HG02870 (cell line): ENCODE measurements around the gene LAS1L.
"Not testable (repeated sequence)": the region's sequence is repeated elsewhere in the genome, so short reads cannot be mapped to it uniquely, and the experiment has no call there.

Source experiments
- ATAC-seq: cut with Tn5 transposase; IDR thresholded peaks from one replicate; pipeline ENCODE4 v1.9.1; 2021; ENCODE audit warnings: mild to moderate bottlenecking, moderate library complexity; ENCODE audit not compliant: unreplicated experiment

Gene LAS1L

DNA sequence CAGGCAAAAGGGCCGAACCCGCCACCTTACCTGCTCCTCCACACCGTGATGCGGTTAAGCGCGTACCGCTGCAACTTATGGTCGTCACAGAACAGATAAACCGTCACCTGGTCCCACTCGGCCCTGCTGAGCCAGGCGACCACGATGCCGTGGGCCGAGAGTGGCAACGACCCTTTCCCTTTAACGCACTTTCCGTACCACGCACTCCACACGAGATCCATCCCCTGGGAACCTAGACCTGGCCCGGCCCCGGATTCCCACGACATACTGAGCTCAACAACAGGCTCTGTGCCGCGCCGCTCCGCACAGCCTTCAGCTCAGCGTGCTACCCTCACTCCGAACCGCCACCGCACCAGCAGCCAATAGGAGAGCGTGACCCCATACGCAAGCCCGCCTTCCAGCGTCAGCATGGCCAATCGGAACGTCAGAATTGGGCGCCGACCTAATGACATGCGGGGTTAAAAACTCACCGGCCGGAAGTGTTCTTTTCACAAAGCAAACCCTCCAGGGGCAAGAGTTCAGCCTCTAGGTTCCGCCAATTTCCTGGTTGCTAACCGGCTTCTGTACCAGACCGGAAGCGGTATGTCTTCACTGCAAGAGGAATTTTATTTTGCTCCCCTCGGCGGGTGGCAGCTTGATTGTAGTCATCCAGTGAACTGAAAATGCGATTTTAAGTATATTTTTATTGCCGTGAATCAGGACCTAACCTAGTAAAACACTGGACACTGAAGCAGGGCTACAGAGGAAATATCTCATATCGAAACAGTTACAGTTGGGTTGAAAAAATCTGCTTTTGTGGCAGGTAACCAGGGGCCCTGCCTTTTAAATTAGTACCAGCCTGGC, at the start of gene LAS1L:
Gene LAS1L (minus strand): TSS at position 338 of the 843 bp plus-strand sequence. CDS start 72 bp downstream, at position 266.
- ATAC-seq: peak; percentile 99

DNA sequence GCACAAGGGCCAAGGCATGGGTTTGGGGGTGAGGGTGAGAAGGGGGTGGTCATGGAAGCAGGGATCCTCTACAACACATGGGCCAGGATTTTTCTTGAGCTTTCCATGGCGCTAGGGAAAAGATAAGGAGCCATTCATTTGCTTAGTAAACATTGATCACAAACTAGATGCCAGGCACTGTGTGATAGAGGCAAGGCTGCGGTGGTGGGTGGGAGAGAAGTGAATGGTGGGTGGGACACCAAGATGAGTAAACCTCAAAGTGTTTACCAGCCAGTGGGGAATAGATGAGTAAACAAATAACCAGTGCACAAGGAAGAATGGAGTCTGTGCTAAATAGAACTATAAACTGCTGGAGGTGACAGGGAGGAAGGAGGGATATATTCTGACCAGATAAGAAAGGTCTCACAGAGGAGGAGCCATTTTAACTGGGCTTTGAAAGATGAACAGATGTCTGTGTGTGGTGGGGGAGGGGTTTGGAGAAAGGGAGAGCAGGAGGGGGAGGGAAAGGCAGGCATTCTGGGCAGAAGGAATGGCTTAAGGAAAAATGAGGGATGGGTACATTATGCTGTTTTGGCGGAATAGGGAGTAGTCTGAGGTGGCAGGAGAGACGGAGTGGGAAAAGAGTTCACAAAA, 48.0 kb upstream of the LAS1L start:
- no peak for ATAC-seq

- peak; percentile 90 for ATAC-seq
These were observed 47.2 kb upstream of the LAS1L start for GRCh38 chrX:65581661-65582339.

DNA sequence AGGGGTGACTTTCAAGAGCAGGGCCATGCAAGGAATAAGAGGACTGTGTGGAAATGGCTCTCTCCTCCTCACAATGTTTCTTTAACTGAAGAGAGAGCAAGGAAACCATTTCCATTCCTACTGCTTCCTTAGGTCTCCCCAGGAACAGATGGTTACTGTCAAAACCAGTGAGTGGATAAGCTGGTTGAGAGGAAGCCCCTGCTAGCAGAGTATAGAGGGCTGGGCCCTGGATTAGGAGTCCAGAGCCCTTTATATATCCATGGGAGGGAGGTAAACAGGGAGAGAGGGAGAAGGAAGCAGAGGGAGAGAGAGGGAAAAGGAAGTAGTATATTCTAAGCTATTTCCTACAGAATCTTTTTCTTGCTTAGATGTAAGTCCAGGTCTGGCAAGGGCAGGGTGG, 43.8 kb upstream of the LAS1L start:
- ATAC-seq: no peak

DNA sequence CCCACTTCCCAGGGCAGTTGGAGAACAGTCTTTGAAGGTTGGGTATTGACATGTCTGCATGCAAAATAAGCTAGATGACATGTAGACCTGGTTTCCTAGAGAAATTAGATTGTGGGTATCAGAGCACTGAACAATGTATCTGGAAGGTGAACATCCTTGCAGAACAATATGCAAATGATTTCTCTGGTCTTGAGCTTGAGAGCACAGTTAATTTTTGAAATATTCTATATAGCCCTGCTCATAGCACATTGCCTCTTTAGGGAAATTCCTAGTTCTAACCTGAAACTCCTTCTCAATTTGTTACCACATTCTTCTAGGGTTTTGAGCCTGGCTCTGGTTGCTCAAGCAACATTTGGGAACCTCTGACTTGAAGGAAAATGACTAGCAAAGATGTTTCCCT, 41.6 kb upstream of the LAS1L start:
- ATAC-seq: peak; percentile 53

GRCh38 chrX:65575022-65575421, 40.4 kb upstream of the LAS1L start:
- ATAC-seq: no peak

DNA sequence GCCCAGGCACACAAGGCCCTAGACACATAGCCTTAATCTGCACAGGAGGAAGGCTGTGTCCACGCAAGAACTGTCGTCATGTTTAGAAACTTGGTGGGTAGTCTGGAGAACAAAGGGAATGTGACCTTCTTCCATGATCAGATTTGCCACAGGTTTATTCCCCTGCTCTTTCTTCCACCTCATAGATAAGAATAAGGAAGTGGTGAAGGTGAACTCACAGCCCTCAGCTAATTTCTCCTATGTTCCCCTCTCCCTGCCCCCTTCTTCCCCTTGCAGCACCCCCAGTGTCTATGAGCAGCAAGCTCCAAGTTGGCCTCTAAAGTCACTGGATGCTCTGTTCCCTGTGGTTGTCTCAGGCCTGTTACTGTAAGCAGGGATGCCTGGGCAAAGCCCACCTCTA, 39.8 kb upstream of the LAS1L start:
- ATAC-seq: no peak

- ATAC-seq: no peak
These were observed 38.4 kb upstream of the LAS1L start for GRCh38 chrX:65572971-65573370.

DNA sequence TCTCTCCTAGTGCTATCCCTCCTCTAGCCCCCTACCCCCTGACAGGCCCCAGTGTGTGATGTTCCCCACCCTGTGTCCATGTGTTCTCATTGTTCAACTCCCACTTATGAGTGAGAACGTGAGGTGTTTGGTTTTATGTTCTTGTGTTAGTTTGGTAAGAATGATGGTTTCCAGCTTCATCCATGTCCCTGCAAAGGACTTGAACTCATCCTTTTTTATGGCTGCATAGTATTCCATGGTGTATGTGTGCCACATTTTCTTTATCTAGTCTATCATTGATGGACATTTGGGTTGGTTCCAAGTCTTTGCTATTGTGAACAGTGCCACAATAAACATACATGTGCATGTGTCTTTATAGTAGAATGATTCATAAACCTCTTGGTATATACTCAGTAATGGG, 28.3 kb upstream of the LAS1L start:
- ATAC-seq: not testable (repeated sequence)

DNA sequence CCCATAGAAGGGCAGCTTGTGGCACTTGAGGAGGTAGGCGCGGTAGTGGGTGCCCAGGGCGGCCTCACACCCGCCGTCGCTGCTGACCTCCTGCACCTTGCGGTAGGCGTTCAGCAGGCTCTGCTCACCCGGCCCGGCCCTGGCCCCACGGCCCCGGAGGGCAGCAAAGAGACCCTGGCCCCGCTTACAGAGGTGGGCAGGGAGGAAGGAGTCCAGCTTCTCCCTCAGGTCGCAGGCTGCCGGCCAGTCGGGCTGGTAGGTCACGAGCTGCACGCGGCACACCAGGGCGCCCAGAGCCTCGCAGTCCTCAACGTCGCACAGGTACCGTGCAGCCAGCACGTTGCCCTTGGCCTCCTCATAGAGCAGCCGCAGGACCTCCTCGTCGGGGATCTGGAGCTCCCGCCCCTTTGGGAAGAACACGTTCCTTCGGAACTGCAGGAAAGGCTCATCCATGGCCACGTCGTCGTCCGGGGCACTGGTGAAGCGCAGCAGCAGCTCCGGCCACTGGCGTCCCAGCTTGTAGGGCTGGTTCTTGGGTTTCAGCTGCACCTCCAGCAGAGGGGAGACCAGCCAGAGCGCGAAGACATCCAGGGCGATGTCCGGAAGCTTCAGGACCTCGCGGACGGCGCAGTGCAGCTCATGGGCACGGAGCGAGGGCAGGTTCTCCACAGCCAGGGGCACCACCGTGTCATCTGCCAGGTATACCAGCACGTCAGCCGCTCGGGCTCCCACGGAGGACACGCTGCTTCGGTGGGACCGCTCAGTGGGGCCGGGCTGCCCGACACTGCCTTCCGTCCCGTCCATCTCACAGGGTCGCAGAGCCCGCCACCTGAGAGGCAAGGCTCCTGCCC, 17.1 kb upstream of the LAS1L start:
- no peak for ATAC-seq

DNA sequence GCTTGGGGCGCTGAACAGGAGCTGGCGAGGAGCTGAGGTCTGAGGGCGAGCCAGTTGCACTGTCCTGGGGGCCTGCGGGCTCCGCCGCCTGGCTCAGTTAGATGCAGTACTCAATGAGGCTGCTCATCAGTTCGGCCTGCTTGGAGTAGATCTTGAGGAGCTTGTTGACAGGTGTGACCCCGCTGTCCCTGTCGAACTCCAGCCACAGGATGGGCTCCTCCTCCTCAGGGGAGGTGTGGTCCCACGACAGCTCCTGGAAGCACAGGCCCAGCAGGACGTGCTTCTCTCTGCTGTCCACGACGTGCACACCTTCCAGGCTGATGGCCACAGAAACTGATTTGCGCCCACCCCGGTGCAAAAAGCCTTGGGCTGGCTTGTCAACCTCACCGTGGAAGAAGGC, 16.5 kb upstream of the LAS1L start:
- ATAC-seq: no peak

DNA sequence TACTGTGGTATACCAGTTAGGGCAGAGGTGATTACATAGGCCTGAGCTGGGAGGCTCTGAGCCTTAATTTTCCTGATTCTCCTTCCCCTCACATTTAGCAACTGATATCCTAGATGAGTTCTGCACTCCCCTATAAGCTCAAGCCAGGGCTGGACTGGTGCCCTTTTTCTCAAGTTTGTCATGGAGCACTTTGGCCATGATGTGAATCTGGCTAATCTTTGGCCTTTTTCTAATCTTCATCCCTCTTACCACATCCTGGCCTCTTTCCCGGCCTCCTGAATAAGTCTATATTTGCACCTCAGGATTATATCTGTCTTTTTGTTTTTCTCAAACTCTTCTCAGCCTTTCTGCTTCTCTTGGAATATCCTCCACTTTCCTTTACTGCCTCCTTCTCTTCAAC, 10.9 kb upstream of the LAS1L start:
- ATAC-seq: no peak

GRCh38 chrX:65537229-65537628, 2.6 kb upstream of the LAS1L start:
- ATAC-seq: no peak

DNA sequence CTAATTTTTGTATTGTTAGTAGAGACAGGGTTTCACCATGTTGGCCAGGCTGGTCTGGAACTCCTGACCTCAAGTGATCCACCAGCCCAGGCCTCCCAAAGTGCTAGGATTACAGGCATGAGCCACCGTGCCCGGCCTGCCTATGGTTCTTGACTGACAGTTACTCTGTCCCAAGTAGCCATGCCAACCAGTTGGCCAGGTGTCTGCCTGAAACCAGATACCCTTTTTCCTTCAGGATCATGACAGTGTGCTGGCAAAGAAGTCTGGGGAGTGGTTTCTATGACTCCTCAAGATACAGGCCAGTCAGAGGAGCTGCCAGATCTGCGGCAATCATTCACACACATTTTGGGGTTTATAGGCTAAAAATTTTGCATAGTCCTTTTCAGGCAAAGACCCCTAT, 1.7 kb upstream of the LAS1L start:
- ATAC-seq: no peak

- no peak for ATAC-seq
These were observed 2.6 kb downstream of the LAS1L start for GRCh38 chrX:65532016-65532415.

DNA sequence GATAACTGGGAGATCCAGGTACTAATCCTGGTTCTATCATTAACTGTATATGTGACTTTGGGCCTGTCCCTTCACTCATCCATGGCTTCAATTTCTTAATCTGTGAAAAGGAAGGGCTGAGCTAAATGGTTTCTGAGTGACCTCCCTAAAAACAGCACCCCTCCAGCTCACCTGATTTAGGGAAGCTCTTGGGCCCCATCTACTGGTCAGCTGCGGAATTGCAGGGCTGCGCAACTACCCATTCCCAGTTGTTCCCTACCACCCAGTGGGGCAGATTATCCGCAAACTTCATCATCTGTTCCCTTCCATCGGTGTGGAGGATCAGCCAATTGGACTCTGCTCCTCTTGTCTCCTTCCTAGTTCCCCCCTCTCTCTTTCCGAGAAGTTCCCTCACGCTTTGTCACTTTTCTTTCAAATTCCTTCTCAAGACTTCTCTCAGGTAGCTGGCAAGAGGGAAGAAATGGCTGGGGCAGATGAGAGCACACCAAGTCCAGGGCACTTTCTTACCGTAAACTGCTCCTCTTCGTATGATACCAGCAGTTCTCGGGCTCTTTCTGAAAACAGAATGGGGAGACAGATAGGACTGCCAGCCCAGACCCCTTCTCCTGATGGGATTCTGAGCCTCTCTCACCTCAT, 5.8 kb downstream of the LAS1L start:
- peak; percentile 73 for ATAC-seq

GRCh38 chrX:65528293-65528692, 6.3 kb downstream of the LAS1L start:
- ATAC-seq: peak; percentile 5

DNA sequence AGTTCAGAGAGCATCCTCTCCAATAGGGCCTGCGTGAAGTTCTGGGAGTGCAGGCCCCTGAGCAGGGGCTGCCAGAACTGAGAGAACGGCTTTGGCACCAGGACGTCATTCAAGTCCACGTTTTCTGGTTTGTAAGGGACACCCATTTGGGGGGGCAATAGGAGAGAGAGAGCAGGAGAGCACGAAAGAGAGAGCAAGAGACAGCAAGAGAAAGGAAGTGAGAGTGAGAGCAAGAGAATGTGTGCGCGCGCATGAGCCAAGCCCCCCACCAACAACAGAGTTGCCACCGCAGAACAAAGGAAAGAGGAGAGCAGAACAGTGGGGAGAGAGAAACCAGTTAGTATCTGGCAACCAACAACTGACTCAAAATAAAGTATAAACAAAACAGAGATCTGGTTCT, 10.4 kb downstream of the LAS1L start:
- no peak for ATAC-seq

DNA sequence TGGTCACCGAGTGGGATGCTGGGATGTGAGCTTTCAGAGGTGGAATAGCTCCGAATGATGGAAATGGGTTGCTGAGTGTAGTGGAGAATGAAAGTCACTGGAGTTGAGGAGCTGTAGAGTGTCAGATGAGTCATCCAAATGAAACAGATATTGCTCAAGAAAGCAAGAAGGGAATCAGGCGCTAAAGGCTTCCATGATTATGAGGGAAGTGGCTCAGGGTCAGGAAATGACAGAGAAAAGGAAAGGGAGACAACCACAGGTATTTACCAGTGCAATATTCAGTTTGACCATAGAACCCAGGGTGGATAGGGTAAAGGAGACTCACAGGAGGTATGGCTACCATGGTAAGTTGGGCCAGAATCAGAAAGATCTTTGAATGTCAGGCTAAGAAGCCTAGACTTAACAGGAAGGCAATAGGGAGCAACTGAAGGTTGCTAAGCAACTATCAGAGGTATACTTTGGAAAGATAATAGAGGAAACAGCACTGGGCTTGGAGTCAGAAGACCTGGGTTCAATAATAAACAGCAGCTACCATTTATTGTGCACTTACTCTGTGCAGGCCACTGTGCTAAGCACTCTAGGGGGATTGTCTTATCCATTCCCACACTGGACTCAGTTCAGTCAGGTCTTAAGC, 11.7 kb downstream of the LAS1L start:
- no peak for ATAC-seq

- not testable (repeated sequence) for ATAC-seq
These were observed 15.1 kb downstream of the LAS1L start for GRCh38 chrX:65519530-65519929.
